COLO668 (cell line): Measurements from ENCODE around the gene LRRC8C.
"Not testable (repeated sequence)": the region's sequence is repeated elsewhere in the genome, so short reads cannot be mapped to it uniquely, and the experiment has no call there.

ENCODE experiments used
- DNase-seq: peaks from one replicate; lab custom pipeline; 2025; ENCODE audit not compliant: unreplicated experiment; lab: John Stamatoyannopoulos, UW

LRRC8C gene

GRCh38 chr1:89701746-89702241 lies 68.9 kb downstream of the LRRC8C start:
- no peak for DNase-seq

GRCh38 chr1:89702520-89703045 lies 69.7 kb downstream of the LRRC8C start:
- no peak for DNase-seq

GRCh38 chr1:89703469-89703868 lies 70.5 kb downstream of the LRRC8C start:
- no peak for DNase-seq

- no peak for DNase-seq
Measured at GRCh38 chr1:89704014-89704413, 71.1 kb downstream of the LRRC8C start.

GRCh38 chr1:89704885-89705284 lies 72.0 kb downstream of the LRRC8C start:
- not testable (repeated sequence) for DNase-seq

GRCh38 chr1:89705901-89706699 lies 73.2 kb downstream of the LRRC8C start:
- no peak for DNase-seq

- no peak for DNase-seq
Measured at GRCh38 chr1:89706700-89707012, 73.7 kb downstream of the LRRC8C start.

- no peak for DNase-seq
Measured at GRCh38 chr1:89708751-89709375, 75.9 kb downstream of the LRRC8C start.

- no peak for DNase-seq
Measured at GRCh38 chr1:89710498-89711139, 77.7 kb downstream of the LRRC8C start.

GRCh38 chr1:89711140-89711778 lies 78.3 kb downstream of the LRRC8C start:
- no peak for DNase-seq

- DNase-seq: no peak
Measured at GRCh38 chr1:89712420-89712819, 79.5 kb downstream of the LRRC8C start.

- DNase-seq: no peak
Measured at GRCh38 chr1:89715677-89716076, 82.8 kb downstream of the LRRC8C start.

GRCh38 chr1:89719502-89720306 lies 86.8 kb downstream of the LRRC8C start:
- no peak for DNase-seq

GRCh38 chr1:89720839-89721238 lies 87.9 kb downstream of the LRRC8C start:
- DNase-seq: no peak

GRCh38 chr1:89721351-89721750 lies 88.4 kb downstream of the LRRC8C start:
- no peak for DNase-seq

GRCh38 chr1:89723144-89723543 lies 90.2 kb downstream of the LRRC8C start:
- no peak for DNase-seq

- DNase-seq: no peak
Measured at GRCh38 chr1:89723863-89724262, 90.9 kb downstream of the LRRC8C start.

- no peak for DNase-seq
Measured at GRCh38 chr1:89724369-89725010, 91.6 kb downstream of the LRRC8C start.

GRCh38 chr1:89725011-89725370 lies 92.1 kb downstream of the LRRC8C start:
- no peak for DNase-seq

- DNase-seq: no peak
Measured at GRCh38 chr1:89725631-89726030, 92.7 kb downstream of the LRRC8C start.
